ENCODE measurements around the gene DTHD1. TPM values are rescaled to one million over a fixed set of nuclear protein-coding genes. Genes with fewer than 3 reads are reported as not detected.

DTHD1 gene
- total RNA-seq, 1 experiment from 2014 or later: not detected

- Histone ChIP-seq H3K4me1 (no peaks in the 10 kb centered on the region), H3K27me3 (no peaks in the 10 kb centered on the region), H3K4me3 (no peak overlapping the region), H3K36me3 (no peaks in the 10 kb centered on the region), H3K27ac (no peak overlapping the region), H3K9me3 (replicated peaks) (no peaks in the 10 kb centered on the region)
- DNase-seq: no peak
Observed at GRCh38 chr4:36320117-36320896, 38.9 kb downstream of the DTHD1 start.

GRCh38 chr4:36321176-36321575, 39.8 kb downstream of the DTHD1 start:
- Histone ChIP-seq H3K9me3 (replicated peaks) (no peaks in the 10 kb centered on the region), H3K4me1 (no peaks in the 10 kb centered on the region), H3K27me3 (no peaks in the 10 kb centered on the region), H3K27ac (no peak overlapping the region), H3K4me3 (no peak overlapping the region), H3K36me3 (no peaks in the 10 kb centered on the region)
- no peak for DNase-seq

- no peak overlapping the region for H3K4me3 ChIP-seq
- H3K27me3 ChIP-seq: no peaks in the 10 kb centered on the region
- H3K9me3 ChIP-seq (replicated peaks): no peaks in the 10 kb centered on the region
- DNase-seq: no peak
- no peak overlapping the region for H3K27ac ChIP-seq
- no peaks in the 10 kb centered on the region for H3K36me3 ChIP-seq
- H3K4me1 ChIP-seq: no peaks in the 10 kb centered on the region
Observed at GRCh38 chr4:36322921-36323354, 41.5 kb downstream of the DTHD1 start.

- H3K4me3 ChIP-seq: no peak overlapping the region
- no peak for DNase-seq
- H3K27ac ChIP-seq: no peak overlapping the region
- no peaks in the 10 kb centered on the region for H3K27me3 ChIP-seq
- no peaks in the 10 kb centered on the region for H3K36me3 ChIP-seq
- no peaks in the 10 kb centered on the region for H3K4me1 ChIP-seq
- H3K9me3 ChIP-seq (replicated peaks): no peaks in the 10 kb centered on the region
Observed at GRCh38 chr4:36323816-36324419, 42.5 kb downstream of the DTHD1 start.

GRCh38 chr4:36324808-36325207, 43.4 kb downstream of the DTHD1 start:
- H3K36me3 ChIP-seq: no peaks in the 10 kb centered on the region
- no peaks in the 10 kb centered on the region for H3K9me3 ChIP-seq (replicated peaks)
- no peak overlapping the region for H3K27ac ChIP-seq
- H3K4me1 ChIP-seq: no peaks in the 10 kb centered on the region
- no peak overlapping the region for H3K4me3 ChIP-seq
- DNase-seq: no peak
- H3K27me3 ChIP-seq: no peaks in the 10 kb centered on the region

- H3K4me1 ChIP-seq: no peaks in the 10 kb centered on the region
- no peaks in the 10 kb centered on the region for H3K36me3 ChIP-seq
- DNase-seq: no peak
- no peak overlapping the region for H3K27ac ChIP-seq
- H3K4me3 ChIP-seq: no peak overlapping the region
- no peaks in the 10 kb centered on the region for H3K27me3 ChIP-seq
- no peaks in the 10 kb centered on the region for H3K9me3 ChIP-seq (replicated peaks)
Observed at GRCh38 chr4:36325499-36325898, 44.1 kb downstream of the DTHD1 start.

GRCh38 chr4:36325926-36326325, 44.5 kb downstream of the DTHD1 start:
- H3K27ac ChIP-seq: no peak overlapping the region
- H3K4me3 ChIP-seq: no peak overlapping the region
- no peaks in the 10 kb centered on the region for H3K27me3 ChIP-seq
- H3K4me1 ChIP-seq: no peaks in the 10 kb centered on the region
- H3K9me3 ChIP-seq (replicated peaks): no peaks in the 10 kb centered on the region
- DNase-seq: no peak
- H3K36me3 ChIP-seq: no peaks in the 10 kb centered on the region

- Histone ChIP-seq H3K27me3 (no peaks in the 10 kb centered on the region), H3K4me3 (no peak overlapping the region), H3K9me3 (replicated peaks) (no peaks in the 10 kb centered on the region), H3K27ac (no peak overlapping the region), H3K36me3 (no peaks in the 10 kb centered on the region), H3K4me1 (no peaks in the 10 kb centered on the region)
- DNase-seq: no peak
Observed at GRCh38 chr4:36326476-36327029, 45.1 kb downstream of the DTHD1 start.

- Histone ChIP-seq H3K9me3 (replicated peaks) (no peaks in the 10 kb centered on the region), H3K27ac (no peak overlapping the region), H3K36me3 (no peaks in the 10 kb centered on the region), H3K27me3 (no peaks in the 10 kb centered on the region), H3K4me3 (no peak overlapping the region), H3K4me1 (no peaks in the 10 kb centered on the region)
- no peak for DNase-seq
Observed at GRCh38 chr4:36327400-36327799, 46.0 kb downstream of the DTHD1 start.

- DNase-seq: no peak
- Histone ChIP-seq H3K4me3 (no peak overlapping the region), H3K9me3 (replicated peaks) (no peaks in the 10 kb centered on the region), H3K27ac (no peak overlapping the region), H3K27me3 (no peaks in the 10 kb centered on the region), H3K36me3 (no peaks in the 10 kb centered on the region), H3K4me1 (no peaks in the 10 kb centered on the region)
Observed at GRCh38 chr4:36328130-36328529, 46.7 kb downstream of the DTHD1 start.

GRCh38 chr4:36329228-36329627, 47.8 kb downstream of the DTHD1 start:
- Histone ChIP-seq H3K4me1 (no peaks in the 10 kb centered on the region), H3K36me3 (no peaks in the 10 kb centered on the region), H3K27ac (no peak overlapping the region), H3K4me3 (no peak overlapping the region), H3K9me3 (replicated peaks) (no peaks in the 10 kb centered on the region), H3K27me3 (no peaks in the 10 kb centered on the region)
- no peak for DNase-seq

- no peak overlapping the region for H3K4me3 ChIP-seq
- no peak for DNase-seq
- no peaks in the 10 kb centered on the region for H3K4me1 ChIP-seq
- H3K27ac ChIP-seq: no peak overlapping the region
- H3K27me3 ChIP-seq: no peaks in the 10 kb centered on the region
- no peaks in the 10 kb centered on the region for H3K9me3 ChIP-seq (replicated peaks)
- no peaks in the 10 kb centered on the region for H3K36me3 ChIP-seq
Observed at GRCh38 chr4:36330796-36331195, 49.4 kb downstream of the DTHD1 start.

- H3K36me3 ChIP-seq: no peaks in the 10 kb centered on the region
- DNase-seq: no peak
- no peak overlapping the region for H3K4me3 ChIP-seq
- no peak overlapping the region for H3K27ac ChIP-seq
- no peaks in the 10 kb centered on the region for H3K4me1 ChIP-seq
- H3K27me3 ChIP-seq: no peaks in the 10 kb centered on the region
- no peaks in the 10 kb centered on the region for H3K9me3 ChIP-seq (replicated peaks)
Observed at GRCh38 chr4:36332023-36332781, 50.8 kb downstream of the DTHD1 start.

- no peaks in the 10 kb centered on the region for H3K4me1 ChIP-seq
- no peak overlapping the region for H3K4me3 ChIP-seq
- no peak for DNase-seq
- no peak overlapping the region for H3K27ac ChIP-seq
- H3K9me3 ChIP-seq (replicated peaks): no peaks in the 10 kb centered on the region
- H3K27me3 ChIP-seq: no peaks in the 10 kb centered on the region
- H3K36me3 ChIP-seq: no peaks in the 10 kb centered on the region
Observed at GRCh38 chr4:36332782-36333131, 51.3 kb downstream of the DTHD1 start.

GRCh38 chr4:36333303-36333877, 52.0 kb downstream of the DTHD1 start:
- no peak for DNase-seq
- Histone ChIP-seq H3K4me3 (no peak overlapping the region), H3K4me1 (no peaks in the 10 kb centered on the region), H3K9me3 (replicated peaks) (no peaks in the 10 kb centered on the region), H3K36me3 (no peaks in the 10 kb centered on the region), H3K27me3 (no peaks in the 10 kb centered on the region), H3K27ac (no peak overlapping the region)
